ENCODE results near the gene MEDAG.

MEDAG gene

GRCh38 chr13:30862707-30863106 is 43.4 kb upstream of the MEDAG start:
- H3K4me3 ChIP-seq (ENCODE audit: low read depth, low read length): no peak overlapping the region
- no peak overlapping the region for H3K27ac ChIP-seq
- DNase-seq: no peak

GRCh38 chr13:30863231-30863630 is 42.8 kb upstream of the MEDAG start:
- H3K27me3 ChIP-seq (ENCODE audit: insufficient read depth, low read depth, severe bottlenecking): no peaks in the 10 kb centered on the region
- no peak overlapping the region for H3K4me3 ChIP-seq (ENCODE audit: low read depth, low read length)
- no peaks in the 10 kb centered on the region for H3K9me3 ChIP-seq (ENCODE audit: severe bottlenecking)
- H3K27ac ChIP-seq: no peak overlapping the region
- H3K36me3 ChIP-seq: no peaks in the 10 kb centered on the region
- DNase-seq: no peak
- TF ChIP-seq CTCF (IDR thresholded peaks at IDR 0.05; ENCODE audit: low read depth, low read length): no peak

More at GRCh38 chr13:30862707-30863106, 43.4 kb upstream of the MEDAG start:
- H3K9me3 ChIP-seq (ENCODE audit: severe bottlenecking): no peaks in the 10 kb centered on the region
- no peaks in the 10 kb centered on the region for H3K27me3 ChIP-seq (ENCODE audit: insufficient read depth, low read depth, severe bottlenecking)
- H3K36me3 ChIP-seq: no peaks in the 10 kb centered on the region
- TF ChIP-seq CTCF (IDR thresholded peaks at IDR 0.05; ENCODE audit: low read depth, low read length): no peak

GRCh38 chr13:30863796-30864195 is 42.3 kb upstream of the MEDAG start:
- H3K9me3 ChIP-seq (ENCODE audit: severe bottlenecking): no peaks in the 10 kb centered on the region
- TF ChIP-seq CTCF (IDR thresholded peaks at IDR 0.05; ENCODE audit: low read depth, low read length): no peak
- H3K27me3 ChIP-seq (ENCODE audit: insufficient read depth, low read depth, severe bottlenecking): no peaks in the 10 kb centered on the region
- H3K4me3 ChIP-seq (ENCODE audit: low read depth, low read length): no peak overlapping the region
- H3K36me3 ChIP-seq: no peaks in the 10 kb centered on the region
- H3K27ac ChIP-seq: no peak overlapping the region
- no peak for DNase-seq

GRCh38 chr13:30864433-30865122 is 41.5 kb upstream of the MEDAG start:
- H3K27me3 ChIP-seq (ENCODE audit: insufficient read depth, low read depth, severe bottlenecking): no peaks in the 10 kb centered on the region
- H3K4me3 ChIP-seq (ENCODE audit: low read depth, low read length): no peak overlapping the region
- peak; percentile 24 for DNase-seq
- no peaks in the 10 kb centered on the region for H3K36me3 ChIP-seq
- H3K27ac ChIP-seq: peak overlapping the region; percentile 79
- no peaks in the 10 kb centered on the region for H3K9me3 ChIP-seq (ENCODE audit: severe bottlenecking)
- TF ChIP-seq CTCF (IDR thresholded peaks at IDR 0.05; ENCODE audit: low read depth, low read length): no peak

- peak; percentile 65 for DNase-seq
- Histone ChIP-seq H3K27ac (peak overlapping the region; percentile 79), H3K4me3 (ENCODE audit: low read depth, low read length) (peak overlapping the region; percentile 25)
These were observed 40.7 kb upstream of the MEDAG start for GRCh38 chr13:30865123-30866049.

More at GRCh38 chr13:30865123-30866049, 40.7 kb upstream of the MEDAG start:
- H3K9me3 ChIP-seq (ENCODE audit: severe bottlenecking): no peaks in the 10 kb centered on the region
- TF ChIP-seq CTCF (IDR thresholded peaks at IDR 0.05; ENCODE audit: low read depth, low read length): peak; percentile 77
- no peaks in the 10 kb centered on the region for H3K27me3 ChIP-seq (ENCODE audit: insufficient read depth, low read depth, severe bottlenecking)
- no peaks in the 10 kb centered on the region for H3K36me3 ChIP-seq
